HCT116 (cell line): ENCODE results near the gene GSAP.

Experiments
- CTCF ChIP-seq, 3 experiments: fragments of 200-600 bp in 1 of 3; sonication (generic) in 1 of 3; IDR thresholded peaks in 2 of 3; conservative IDR thresholded peaks in 1 of 3; 2 replicates each; pipeline ENCODE4 v1.5.1; 2012 to 2017; ENCODE audit warnings: low read depth in 2 of 3, low read length in 2 of 3, antibody characterized with exemption in 1 of 3, borderline replicate concordance in 1 of 3, control low read depth in 1 of 3, mild to moderate bottlenecking in 1 of 3, mixed read lengths in 1 of 3, mixed run types in 1 of 3, moderate library complexity in 1 of 3; ENCODE audit not compliant: insufficient read depth in 1 of 3
- JUND ChIP-seq: IDR thresholded peaks from 2 replicates; pipeline ENCODE4 v1.6.1; 2012
- POLR2A ChIP-seq: IDR thresholded peaks from 2 replicates; pipeline ENCODE4 v1.7.0; 2011; ENCODE audit warnings: borderline replicate concordance; ENCODE audit not compliant: insufficient read depth, insufficient read length; ENCODE audit errors: extremely low read depth
- SIN3A ChIP-seq: IDR thresholded peaks from 2 replicates; pipeline ENCODE4 v1.6.1; 2012; ENCODE audit warnings: low read depth
- ZFX ChIP-seq: fragments of 450-650 bp; IDR thresholded peaks from 2 replicates; pipeline ENCODE4 v1.6.1; 2017

- TF ChIP-seq SIN3A (no peak), CTCF (IDR thresholded peaks at IDR 0.05 in 2 of 3, conservative IDR thresholded peaks at IDR 0.05 in 1 of 3; ENCODE audit: borderline replicate concordance in 1 of 3, insufficient read depth in 1 of 3, low read depth in 2 of 3, low read length in 2 of 3) (no peak), JUND (no peak), ZFX (no peak), POLR2A (no peak)
These were observed 55.2 kb downstream of the GSAP start for GRCh38 chr7:77360969-77361368.
